HG03066 (cell line): ENCODE measurements around the gene HLA-DOA.

Source experiments
- ATAC-seq: cut with Tn5 transposase; IDR thresholded peaks from one replicate; pipeline ENCODE4 v1.9.1; 2021; ENCODE audit warnings: low read depth; ENCODE audit not compliant: unreplicated experiment

Gene HLA-DOA

DNA sequence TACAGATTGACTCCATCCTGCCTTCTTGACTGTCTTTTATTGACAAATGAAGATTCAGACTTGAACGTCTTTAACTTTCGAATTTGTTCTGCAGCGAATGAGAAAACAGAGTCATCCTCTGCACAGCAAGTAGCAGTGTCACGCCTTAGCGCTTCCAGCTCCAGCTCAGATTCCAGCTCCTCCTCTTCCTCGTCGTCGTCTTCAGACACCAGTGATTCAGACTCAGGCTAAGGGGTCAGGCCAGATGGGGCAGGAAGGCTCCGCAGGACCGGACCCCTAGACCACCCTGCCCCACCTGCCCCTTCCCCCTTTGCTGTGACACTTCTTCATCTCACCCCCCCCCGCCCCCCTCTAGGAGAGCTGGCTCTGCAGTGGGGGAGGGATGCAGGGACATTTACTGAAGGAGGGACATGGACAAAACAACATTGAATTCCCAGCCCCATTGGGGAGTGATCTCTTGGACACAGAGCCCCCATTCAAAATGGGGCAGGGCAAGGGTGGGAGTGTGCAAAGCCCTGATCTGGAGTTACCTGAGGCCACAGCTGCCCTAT is 28.8 kb downstream of the HLA-DOA start:
- ATAC-seq = no peak

DNA sequence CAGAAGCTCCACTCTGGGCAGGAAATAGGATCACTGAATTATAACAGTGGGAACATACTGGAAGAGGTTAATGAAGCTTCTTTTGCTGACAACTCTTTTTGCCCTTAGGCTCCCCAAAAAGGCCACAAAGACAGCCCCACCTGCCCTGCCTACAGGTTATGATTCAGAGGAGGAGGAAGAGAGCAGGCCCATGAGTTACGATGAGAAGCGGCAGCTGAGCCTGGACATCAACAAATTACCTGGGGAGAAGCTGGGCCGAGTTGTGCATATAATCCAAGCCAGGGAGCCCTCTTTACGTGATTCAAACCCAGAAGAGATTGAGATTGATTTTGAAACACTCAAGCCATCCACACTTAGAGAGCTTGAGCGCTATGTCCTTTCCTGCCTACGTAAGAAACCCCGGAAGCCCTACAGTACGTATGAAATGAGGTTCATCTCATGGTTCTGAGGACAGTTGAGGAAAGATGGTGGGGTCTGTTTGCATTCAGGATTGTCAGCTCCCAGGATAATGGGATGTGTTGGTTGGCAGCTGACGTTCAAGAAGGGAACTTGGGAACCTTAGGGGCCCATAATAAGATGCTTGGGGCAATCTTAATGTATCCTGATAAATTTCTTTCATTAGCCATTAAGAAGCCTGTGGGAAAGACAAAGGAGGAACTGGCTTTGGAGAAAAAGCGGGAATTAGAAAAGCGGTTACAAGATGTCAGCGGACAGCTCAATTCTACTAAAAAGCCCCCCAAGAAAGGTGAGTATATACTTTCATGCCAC is 29.5 kb downstream of the HLA-DOA start:
- no peak for ATAC-seq

DNA sequence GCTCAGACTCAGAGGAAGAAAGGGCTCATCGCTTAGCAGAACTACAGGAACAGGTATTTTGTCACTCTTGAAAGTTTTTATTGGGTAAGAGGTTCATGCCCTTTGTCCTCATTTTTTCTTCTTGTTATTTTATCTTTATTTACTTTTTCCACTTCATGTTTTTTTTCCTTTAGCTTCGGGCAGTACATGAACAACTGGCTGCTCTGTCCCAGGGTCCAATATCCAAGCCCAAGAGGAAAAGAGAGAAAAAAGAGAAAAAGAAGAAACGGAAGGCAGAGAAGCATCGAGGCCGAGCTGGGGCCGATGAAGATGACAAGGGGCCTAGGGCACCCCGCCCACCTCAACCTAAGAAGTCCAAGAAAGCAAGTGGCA is 31.5 kb downstream of the HLA-DOA start:
- ATAC-seq = no peak

DNA sequence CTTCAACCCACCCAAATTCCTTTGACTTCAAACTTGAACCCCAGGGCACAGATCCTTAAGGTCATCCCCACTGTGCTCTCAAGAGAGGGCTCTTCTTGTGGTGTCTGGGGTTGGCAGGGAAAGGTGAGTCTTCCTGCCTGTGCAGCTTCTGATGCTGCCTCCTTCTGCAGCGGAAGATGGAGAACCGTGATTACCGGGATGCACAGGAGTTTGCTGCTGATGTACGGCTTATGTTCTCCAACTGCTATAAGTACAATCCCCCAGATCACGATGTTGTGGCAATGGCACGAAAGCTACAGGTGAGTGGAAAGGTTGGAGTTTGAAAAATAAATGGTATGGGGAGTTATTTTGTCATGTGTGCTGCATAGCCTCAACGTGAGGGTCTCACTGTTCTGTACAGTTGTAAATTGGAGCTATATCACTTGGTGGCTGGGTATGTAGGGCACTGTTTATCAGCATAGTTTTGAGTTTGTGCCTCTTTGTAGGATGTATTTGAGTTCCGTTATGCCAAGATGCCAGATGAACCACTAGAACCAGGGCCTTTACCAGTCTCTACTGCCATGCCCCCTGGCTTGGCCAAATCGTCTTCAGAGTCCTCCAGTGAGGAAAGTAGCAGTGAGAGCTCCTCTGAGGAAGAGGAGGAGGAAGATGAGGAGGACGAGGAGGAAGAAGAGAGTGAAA is 32.0 kb downstream of the HLA-DOA start:
- no peak for ATAC-seq

DNA sequence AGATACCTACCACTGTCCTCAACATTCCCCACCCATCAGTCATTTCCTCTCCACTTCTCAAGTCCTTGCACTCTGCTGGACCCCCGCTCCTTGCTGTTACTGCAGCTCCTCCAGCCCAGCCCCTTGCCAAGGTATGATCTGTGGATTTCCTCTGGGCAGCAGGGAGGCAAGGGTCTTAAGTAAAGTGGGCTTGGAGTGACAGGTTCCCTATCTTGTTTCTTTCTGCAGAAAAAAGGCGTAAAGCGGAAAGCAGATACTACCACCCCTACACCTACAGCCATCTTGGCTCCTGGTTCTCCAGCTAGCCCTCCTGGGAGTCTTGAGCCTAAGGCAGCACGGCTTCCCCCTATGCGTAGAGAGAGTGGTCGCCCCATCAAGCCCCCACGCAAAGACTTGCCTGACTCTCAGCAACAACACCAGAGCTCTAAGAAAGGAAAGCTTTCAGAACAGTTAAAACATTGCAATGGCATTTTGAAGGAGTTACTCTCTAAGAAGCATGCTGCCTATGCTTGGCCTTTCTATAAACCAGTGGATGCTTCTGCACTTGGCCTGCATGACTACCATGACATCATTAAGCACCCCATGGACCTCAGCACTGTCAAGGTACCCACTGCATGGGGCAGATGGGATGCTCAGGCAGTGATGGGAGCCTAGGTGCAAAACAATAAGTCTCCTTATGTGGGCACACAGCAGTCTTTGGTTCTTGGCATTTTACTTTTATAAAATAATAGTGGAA is 32.9 kb downstream of the HLA-DOA start:
- ATAC-seq = no peak

DNA sequence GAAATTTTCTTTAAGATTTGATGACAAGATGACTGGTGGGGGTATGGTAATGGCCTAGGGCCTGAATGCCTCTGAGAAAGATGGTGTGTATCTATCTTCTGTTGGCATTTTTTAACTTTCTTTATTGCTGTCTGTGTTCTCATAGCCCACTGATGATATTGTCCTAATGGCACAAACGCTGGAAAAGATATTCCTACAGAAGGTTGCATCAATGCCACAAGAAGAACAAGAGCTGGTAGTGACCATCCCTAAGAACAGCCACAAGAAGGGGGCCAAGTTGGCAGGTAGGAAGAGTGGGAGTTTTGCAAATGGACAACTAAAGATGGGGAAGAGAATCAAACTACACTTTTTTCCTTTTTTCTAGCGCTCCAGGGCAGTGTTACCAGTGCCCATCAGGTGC is 33.5 kb downstream of the HLA-DOA start:
- ATAC-seq = no peak

DNA sequence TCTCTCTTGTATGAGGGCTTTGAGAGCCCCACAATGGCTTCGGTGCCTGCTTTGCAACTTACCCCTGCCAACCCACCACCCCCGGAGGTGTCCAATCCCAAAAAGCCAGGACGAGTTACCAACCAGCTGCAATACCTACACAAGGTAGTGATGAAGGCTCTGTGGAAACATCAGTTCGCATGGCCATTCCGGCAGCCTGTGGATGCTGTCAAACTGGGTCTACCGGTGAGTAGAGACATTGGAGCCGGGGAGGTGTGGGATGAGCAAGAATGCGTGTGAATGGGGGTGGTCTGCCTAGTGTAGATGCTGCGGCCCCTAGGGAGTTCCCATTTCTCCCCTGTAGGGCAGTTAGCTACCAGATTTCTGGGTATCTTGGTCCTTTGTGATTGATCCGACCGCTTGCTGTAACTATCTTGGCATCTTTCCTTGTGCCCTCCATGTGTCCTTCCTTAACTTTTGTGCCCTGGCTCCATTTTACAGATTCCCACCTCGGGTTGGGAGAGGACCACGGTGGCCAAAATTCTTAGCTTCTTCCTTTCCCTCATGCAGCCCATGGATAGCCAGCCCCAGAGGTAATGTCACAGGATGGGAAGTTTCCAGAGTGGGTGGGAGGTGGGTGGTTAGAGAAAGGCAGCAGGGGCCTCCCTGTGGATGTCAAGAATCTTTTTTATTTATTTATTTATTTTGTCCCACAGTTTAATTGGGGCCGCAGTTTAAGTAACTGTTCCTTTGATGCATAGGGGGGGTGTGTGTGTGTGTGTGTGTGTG is 34.7 kb downstream of the HLA-DOA start:
- no peak for ATAC-seq

DNA sequence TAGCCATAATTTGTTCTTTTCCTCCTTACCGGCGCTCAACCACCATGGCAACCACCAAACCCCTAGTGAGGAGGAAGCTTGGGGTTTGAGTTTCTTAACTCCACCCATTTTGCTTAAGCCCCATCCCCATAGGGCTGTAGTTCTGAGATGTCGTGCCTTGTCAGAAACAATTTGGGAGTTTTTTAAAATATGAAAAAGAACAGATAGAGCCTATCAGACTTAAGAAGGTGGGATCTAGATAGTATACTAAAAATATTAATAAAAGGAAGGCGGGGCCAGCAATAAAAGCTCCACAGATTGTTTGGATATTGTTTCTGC is 35.4 kb downstream of the HLA-DOA start:
- no peak for ATAC-seq

DNA sequence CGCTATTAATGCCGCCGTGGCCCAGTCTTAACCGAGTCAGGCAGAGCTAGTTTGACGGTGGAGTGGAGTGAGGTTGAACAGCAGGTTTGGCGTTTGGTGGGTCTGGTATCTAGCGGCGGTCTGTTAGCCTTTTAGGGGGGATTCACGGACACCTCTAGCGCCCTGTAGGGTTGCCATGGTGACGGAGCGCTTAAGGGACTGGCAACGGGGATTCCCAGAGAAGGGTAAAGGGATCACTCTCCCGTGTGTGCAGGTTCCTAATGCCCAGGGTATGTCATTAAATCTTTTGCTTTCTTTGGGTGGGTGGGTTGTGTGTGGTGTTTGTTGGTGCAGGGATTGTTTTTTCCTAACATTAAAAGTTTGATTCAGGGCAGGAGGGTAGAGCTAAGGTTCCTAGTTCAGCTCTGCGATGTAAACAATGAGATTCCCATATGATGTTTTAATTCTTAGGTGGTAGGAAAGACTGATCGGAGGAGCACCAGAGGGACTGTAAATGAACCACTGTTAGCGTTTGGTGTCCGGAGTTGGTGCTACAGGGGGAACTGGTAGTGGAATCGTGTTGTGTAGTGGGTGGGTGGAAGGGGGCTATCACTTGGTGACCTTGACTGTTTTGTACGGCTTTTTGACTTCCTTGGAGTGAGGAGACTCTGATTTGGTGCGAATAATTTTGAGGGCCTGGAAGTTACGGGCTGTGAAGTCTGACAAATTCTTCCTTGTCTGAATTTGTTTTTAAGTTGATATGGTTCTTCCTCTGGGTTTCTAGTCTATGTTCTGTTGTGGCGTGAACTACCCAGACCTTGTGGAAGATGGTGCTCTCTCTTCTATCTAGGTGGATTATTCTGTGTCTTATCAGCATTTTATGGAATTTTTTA is 36.0 kb downstream of the HLA-DOA start:
- ATAC-seq = no peak

DNA sequence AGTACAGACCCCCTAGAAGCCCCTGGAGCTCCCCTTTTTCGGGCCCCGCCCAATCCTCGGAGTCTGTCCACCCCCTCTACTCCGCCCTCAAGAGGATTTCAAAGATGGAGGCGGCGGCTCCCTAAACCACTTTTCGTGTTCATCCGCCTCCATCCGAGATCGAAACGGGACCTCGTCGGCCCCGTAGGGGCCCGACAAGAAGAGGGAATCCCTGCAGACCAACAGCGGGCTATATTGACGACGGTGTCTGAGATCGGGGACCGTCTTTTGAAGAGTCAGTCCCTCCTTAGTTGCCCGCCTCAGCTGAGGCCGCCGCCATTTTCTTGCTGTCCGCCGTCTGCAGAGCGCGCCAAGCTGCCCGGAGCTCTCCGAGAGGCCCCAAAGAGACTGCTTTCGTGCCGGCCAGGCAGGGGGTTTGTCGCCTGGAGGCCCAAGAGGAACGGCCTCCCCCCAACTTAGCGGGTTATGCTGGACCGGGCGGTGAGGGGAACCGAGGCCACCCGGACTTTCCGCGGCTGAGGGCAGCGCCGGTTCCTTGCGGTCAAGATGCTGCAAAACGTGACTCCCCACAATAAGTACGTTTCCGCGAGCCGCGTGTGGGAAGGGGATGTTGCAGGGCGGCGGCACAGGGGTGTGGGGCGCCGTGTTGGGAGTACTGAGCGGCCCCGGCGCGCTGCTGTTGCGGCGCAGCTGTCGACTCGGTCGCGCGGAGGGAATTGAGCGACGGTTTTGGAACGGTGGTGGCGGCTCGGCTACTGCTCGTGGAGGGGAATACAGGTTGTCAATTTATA is 36.8 kb downstream of the HLA-DOA start:
- ATAC-seq = no peak

DNA sequence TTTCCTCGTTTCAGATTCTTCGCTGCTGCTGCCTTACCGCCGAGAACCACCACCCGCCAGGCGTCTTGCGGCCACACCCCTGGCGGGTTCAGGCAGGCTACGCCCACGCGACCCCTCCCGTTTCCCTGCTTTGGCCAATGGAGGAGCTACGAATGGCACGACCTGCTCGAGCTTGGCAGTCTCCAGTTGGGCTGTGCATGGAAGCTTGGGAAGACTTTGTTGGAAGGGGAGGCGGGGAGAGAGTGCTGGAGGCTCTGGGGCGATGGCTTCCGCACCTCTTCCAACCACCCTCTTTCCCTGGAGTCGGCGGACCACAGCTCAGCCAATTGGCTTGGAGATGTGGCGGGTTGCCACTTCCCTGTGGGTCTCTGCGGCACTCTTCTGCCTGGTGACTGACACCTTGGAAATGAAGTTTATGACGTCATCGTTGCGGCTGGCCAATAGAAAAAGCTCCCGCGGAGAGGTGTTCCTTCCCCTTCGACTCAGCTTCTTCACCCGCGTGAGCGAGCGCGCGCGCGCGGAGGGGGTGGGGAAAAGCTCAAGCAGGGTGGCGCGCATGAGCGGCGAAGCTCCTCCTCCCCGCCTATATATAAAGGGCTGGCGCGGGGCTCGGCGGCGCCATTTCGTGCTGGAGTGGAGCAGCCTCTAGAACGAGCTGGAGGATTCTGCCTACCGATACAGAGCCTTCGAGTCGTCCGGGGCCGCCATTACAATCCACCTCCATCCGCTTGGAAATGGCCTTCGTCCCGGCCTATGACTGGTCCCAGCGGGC is 37.6 kb downstream of the HLA-DOA start:
- peak; percentile 46 for ATAC-seq

DNA sequence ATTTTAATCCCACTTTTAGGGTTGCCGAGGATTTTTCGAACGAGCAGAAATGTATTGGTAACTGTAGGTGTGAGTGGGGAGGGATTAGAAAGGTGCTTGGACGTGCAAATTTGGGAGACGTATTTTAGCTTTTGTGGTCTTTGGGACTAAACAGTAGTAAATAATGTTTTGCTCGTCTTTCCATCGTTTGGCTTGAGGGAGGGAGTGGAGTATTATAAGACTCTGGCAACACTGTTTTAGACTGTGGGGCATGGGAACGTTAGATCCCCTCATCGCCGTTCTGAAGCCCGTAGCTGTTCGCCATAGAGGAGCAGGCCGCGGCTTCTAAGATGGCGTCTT is 38.2 kb downstream of the HLA-DOA start:
- no peak for ATAC-seq

DNA sequence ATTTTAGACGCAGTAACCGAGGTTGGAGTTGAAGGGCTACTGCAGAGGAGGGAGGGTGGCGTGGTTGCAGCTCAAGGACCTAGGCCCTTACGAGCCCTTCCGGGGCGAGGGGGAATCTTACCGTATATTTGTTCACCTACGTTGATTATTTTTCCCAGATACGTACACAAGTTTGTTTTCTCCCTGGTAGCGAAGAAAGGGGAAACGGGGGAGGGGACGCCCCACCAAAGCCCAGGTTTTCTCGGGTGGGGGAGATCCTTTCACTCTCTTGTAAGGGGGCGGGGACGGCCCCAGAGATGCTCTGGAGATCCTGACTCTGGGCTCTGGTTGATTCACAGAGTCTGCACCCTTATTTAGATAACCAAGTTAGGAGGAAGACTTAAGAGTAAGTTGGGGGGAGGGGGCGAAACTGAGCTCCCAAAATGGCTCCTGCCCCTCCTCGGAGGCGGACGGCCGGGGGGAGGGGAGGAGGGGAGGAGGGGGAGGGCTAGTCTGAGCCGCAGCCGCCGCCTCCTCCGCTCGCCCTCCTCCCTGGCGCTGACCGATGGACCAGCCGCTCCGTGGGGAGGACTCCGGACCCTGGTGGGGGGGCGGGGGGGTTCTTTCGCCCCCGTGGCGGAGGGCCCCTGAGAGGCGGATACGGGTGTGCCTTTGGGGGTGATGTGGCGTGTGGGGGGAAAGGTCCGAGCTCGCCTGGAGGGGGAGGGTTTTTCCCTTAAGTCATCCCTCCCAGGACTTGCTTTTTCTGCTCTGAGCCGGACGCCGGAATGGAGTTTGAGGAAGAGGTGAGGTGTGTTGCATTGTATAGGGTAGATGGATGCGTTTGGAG is 38.8 kb downstream of the HLA-DOA start:
- ATAC-seq = no peak

DNA sequence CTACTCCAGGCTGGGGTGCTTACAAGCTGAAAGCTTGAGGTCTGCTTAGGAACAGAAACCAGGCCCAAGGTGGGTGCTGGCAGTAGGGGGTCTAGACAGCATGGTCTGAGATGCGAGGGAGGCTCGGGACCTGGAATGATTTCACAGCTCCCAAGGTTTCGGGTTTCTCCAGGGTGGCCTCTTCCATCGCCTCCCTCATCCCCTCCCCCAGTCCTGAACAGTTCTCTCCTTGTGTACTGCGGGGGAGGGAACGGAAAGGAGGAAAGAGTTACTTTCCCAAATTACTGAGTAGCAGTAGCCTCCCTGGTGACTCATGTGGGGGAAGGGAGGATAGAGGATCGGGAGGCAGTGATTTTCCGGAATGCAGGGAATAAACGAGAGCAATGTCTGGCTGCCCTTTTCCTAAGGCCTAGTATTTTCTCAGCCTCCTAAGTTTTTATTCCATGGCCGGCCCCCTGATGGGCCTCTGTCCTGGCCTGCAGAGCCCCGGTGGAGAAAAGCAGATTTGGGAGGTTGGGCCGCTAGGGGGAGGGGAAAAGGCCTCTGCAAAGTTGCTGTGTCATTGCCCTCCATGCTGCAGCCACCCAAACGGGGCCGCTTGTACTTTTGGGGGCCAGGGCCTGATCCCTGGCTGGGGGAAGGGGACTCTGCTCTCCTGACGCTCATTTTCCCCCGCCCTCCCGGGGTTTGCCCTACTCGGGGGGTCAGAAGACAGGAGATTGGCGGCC is 39.5 kb downstream of the HLA-DOA start:
- no peak for ATAC-seq

DNA sequence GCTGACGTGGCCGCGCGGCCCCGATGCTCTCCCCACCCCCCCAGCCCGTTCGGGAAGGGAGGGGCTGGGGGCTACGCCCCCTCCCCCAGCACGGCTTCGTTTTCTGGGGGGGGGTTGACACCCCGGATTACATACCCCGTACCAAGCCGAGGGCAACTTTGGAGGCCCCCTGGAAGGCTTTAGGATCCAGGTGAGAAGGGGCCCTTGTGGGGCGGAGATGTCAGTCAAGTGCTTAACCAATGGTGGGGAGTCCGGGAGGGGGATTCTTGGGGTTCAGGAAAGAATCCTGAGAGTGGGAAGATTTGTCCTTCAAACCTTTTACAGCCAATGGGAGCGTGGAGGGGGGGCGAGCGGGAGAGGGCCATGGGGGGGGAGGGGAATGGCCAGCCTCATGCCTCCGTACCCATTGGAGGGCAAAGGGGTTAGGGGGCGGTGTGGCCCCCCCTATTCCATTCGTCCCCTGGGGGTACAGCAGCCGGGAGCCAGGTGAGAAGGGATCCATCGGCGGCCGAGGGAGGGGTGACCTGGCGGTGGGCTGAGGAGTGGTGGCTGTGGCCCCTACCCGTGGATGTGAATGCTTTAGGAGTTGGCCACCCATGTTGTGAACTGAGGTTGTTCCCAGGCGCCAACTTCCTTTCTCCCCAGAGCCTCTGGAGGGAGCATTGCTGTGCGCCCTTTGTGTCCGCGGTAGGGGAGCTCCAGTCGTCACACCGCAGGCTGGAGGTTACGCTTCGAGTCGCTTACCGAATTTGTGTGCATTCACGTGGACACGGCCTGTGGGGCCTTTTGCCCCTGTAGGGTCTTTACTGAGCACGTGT is 40.3 kb downstream of the HLA-DOA start:
- no peak for ATAC-seq
